Measurements from ENCODE around the gene PLA1A.

PLA1A gene

GRCh38 chr3:119626196-119626595, 28.5 kb downstream of the PLA1A start:
- Mint-ChIP-seq H3K4me3 (no peak overlapping the region), H3K36me3 (ENCODE audit: low read depth) (no peaks in the 10 kb centered on the region), H3K4me1 (no peaks in the 10 kb centered on the region), H3K9me3 (peaks cover 3% of the 10 kb centered on the region), H3K27ac (no peak overlapping the region), H3K27me3 (ENCODE audit: low read depth) (peaks cover 3% of the 10 kb centered on the region)
- no peak for TF ChIP-seq CTCF (IDR thresholded peaks at IDR 0.05; ENCODE audit: unreplicated experiment in 3 of 3)

DNA sequence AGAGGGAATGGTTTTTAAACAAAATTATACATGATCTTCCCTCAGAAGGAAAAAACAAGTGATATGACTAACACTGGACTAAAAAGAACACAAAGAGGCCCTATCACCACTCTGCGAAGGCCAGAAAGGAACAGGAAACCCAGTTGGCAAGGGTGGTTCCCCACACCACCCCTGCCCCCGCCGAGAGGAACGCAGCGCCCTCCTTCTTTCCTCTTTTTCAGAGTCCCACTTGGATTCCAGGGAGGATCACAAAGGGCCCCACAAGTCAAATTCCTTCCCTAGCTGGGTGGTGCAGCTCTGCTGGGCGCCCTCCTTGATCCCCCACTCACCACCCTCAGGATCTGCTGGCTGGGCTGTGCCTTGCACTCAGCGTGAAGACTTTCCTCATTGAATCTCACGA, 29.8 kb downstream of the PLA1A start:
- Mint-ChIP-seq H3K4me3 (no peak overlapping the region), H3K4me1 (no peaks in the 10 kb centered on the region), H3K9me3 (peaks cover 3% of the 10 kb centered on the region), H3K27ac (no peak overlapping the region), H3K36me3 (ENCODE audit: low read depth) (no peaks in the 10 kb centered on the region), H3K27me3 (ENCODE audit: low read depth) (peaks cover 3% of the 10 kb centered on the region)
- TF ChIP-seq CTCF (IDR thresholded peaks at IDR 0.05; ENCODE audit: unreplicated experiment in 3 of 3), result no peak

DNA sequence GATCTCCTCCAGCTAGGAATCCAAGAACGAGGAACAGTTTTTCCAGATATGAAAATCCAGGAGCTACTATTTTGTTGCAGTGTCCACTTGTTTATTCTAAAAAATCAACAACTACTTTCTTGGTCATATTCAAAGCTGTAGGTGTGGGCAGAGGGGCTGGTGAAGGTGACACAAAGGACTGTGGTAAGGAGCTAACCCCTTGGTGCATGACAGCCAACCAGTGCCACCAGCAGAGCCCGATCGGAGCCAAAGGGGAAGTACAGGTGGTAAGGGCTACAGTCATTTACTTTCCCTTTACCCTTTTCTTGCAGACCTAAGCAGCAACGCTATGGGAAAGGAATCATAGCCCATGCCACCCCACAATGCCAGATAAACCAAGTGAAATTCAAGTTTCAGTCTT, 30.7 kb downstream of the PLA1A start:
- no peak overlapping the region for H3K4me3 Mint-ChIP-seq
- no peak for TF ChIP-seq CTCF (IDR thresholded peaks at IDR 0.05; ENCODE audit: unreplicated experiment in 3 of 3)
- peaks cover 3% of the 10 kb centered on the region for H3K9me3 Mint-ChIP-seq
- no peaks in the 10 kb centered on the region for H3K4me1 Mint-ChIP-seq
- no peak overlapping the region for H3K27ac Mint-ChIP-seq
- peaks cover 3% of the 10 kb centered on the region for H3K27me3 Mint-ChIP-seq (ENCODE audit: low read depth)
- H3K36me3 Mint-ChIP-seq (ENCODE audit: low read depth), result no peaks in the 10 kb centered on the region

DNA sequence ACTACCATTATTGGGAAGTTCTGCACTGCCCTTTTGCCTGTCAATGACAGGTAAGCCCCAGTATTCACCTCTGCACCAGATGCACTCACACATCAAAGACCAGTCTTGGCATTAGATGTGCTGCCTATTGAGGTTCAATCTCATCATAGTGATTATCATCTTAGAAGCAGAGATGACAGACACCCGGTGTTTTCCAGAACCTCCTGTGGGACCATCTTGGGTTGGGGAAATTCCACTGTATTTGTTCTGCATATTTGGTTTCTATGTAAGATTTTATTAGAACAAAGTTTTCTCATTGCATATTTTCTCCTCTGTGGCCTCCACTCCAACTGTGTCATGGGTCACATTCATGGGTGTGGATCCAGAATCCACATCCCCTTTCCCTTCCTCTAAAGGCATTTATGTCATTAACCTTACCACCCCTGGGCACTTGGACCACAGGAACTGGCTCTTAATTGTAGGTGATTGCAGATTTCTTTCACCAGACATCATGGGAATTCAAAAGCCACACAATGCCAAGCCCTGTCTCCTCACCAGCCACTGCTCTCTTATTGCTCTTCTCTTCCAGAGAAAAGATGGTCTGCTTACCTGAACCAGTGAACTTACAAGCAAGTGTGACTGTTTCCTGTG, 31.2 kb downstream of the PLA1A start:
- TF ChIP-seq CTCF (IDR thresholded peaks at IDR 0.05; ENCODE audit: unreplicated experiment in 3 of 3), result no peak
- no peaks in the 10 kb centered on the region for H3K36me3 Mint-ChIP-seq (ENCODE audit: low read depth)
- H3K27me3 Mint-ChIP-seq (ENCODE audit: low read depth), result peaks cover 3% of the 10 kb centered on the region
- H3K4me3 Mint-ChIP-seq, result no peak overlapping the region
- peaks cover 3% of the 10 kb centered on the region for H3K9me3 Mint-ChIP-seq
- no peak overlapping the region for H3K27ac Mint-ChIP-seq
- no peaks in the 10 kb centered on the region for H3K4me1 Mint-ChIP-seq

DNA sequence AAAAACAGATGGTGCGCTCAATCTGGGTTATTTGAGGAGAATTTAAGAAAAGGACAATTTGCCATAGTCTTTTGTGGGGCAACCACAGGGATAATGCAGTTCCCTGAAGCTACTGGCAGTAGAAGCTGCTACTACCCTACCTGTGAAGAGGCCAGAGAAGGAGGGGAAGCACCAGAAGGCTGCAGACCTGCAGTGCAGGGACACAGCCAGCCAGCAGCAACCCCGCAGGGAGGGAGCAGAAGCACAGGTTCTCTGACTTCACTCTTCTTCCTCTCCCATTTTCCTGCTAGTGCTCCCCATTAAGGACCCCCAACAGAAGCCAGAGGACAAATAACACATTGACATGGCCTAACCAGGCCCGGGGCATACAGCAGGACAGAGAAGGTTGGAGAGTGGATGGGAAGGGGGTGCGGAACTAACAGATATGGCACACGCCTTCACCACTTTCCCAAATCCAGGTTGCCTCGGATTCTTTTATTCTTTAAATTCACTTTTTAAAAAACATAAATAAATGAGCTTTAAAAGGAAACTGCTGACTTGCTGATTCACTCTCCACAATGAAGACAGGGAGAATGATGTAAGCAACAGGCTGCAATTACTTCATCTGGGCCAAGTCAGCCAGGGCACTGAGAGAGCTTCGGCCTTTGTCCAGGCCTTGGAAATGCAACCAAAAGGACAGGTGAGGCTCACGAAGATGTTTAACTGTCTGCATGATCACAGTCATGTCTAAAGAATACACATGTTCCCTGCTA, 32.6 kb downstream of the PLA1A start:
- no peaks in the 10 kb centered on the region for H3K4me1 Mint-ChIP-seq
- no peaks in the 10 kb centered on the region for H3K36me3 Mint-ChIP-seq (ENCODE audit: low read depth)
- H3K9me3 Mint-ChIP-seq, result no peaks in the 10 kb centered on the region
- H3K27ac Mint-ChIP-seq, result peak overlapping the region in 1 of 3 experiments; percentile 24
- no peak overlapping the region for H3K4me3 Mint-ChIP-seq
- H3K27me3 Mint-ChIP-seq (ENCODE audit: low read depth), result peaks cover 3% of the 10 kb centered on the region
- TF ChIP-seq CTCF (IDR thresholded peaks at IDR 0.05; ENCODE audit: unreplicated experiment in 3 of 3), result no peak

Measured in nephron (organoid).